ENCODE results near the gene DYSF.

DYSF gene

GRCh38 chr2:71457123-71457915 lies 4.0 kb downstream of the DYSF start:
- DNase-seq, result no peak

- DNase-seq, result no peak
These were observed 4.6 kb downstream of the DYSF start for GRCh38 chr2:71457923-71458322.

GRCh38 chr2:71458413-71459083 lies 5.2 kb downstream of the DYSF start:
- DNase-seq, result no peak

GRCh38 chr2:71459084-71459431 lies 5.7 kb downstream of the DYSF start:
- no peak for DNase-seq

- DNase-seq, result no peak
These were observed 6.7 kb downstream of the DYSF start for GRCh38 chr2:71460056-71460455.

GRCh38 chr2:71460595-71461303 lies 7.4 kb downstream of the DYSF start:
- no peak for DNase-seq

- DNase-seq, result no peak
These were observed 7.9 kb downstream of the DYSF start for GRCh38 chr2:71461304-71461671.

- DNase-seq, result no peak
These were observed 8.8 kb downstream of the DYSF start for GRCh38 chr2:71462056-71462605.

GRCh38 chr2:71462641-71463341 lies 9.4 kb downstream of the DYSF start:
- DNase-seq, result no peak

GRCh38 chr2:71463342-71463654 lies 9.9 kb downstream of the DYSF start:
- DNase-seq, result no peak

GRCh38 chr2:71464389-71464788 lies 11.0 kb downstream of the DYSF start:
- DNase-seq, result no peak

- DNase-seq, result no peak
These were observed 12.0 kb downstream of the DYSF start for GRCh38 chr2:71465356-71465755.

GRCh38 chr2:71465961-71466300 lies 12.6 kb downstream of the DYSF start:
- DNase-seq, result no peak

- DNase-seq, result no peak
These were observed 13.2 kb downstream of the DYSF start for GRCh38 chr2:71466301-71467179.

GRCh38 chr2:71467180-71467815 lies 13.9 kb downstream of the DYSF start:
- no peak for DNase-seq

GRCh38 chr2:71468279-71469015 lies 15.1 kb downstream of the DYSF start:
- DNase-seq, result no peak

- no peak for DNase-seq
These were observed 16.3 kb downstream of the DYSF start for GRCh38 chr2:71469403-71470398.

GRCh38 chr2:71471276-71471675 lies 17.9 kb downstream of the DYSF start:
- DNase-seq, result no peak

GRCh38 chr2:71472019-71472418 lies 18.7 kb downstream of the DYSF start:
- DNase-seq, result no peak

Data from GF-D8 (cell line).